Right lobe of liver (tissue), 4 donors: ENCODE data around the gene BCR.

Experiments used
- CTCF ChIP-seq, 4 donors: fragments of 200-600 bp in 3 of 4; fragments of 450-650 bp in 1 of 4; IDR thresholded peaks; one replicate each; pipeline versions ENCODE4 v1.5.1 to v1.8.0; 2016 to 2022; ENCODE audit warnings: antibody characterized with exemption in 4 of 4, mild to moderate bottlenecking in 2 of 4
- POLR2A ChIP-seq: fragments of 450-650 bp; IDR thresholded peaks from one replicate; pipeline ENCODE4 v1.6.1; 2017; ENCODE audit warnings: antibody characterized with exemption, mild to moderate bottlenecking
- donor health status: DM: no; HTN: no; CAD: no.
- donor health status: DM: no; HTN: no; CAD: no.
- donor health status: DM: no; HTN: yes; CAD: no.

- no peak for TF ChIP-seq CTCF (IDR thresholded peaks at IDR 0.05)
- TF ChIP-seq POLR2A, result no peak
These were observed 47.8 kb upstream of the BCR start for GRCh38 chr22:23132376-23133091.
